ENCODE data around the gene THADA.

Gene THADA

DNA sequence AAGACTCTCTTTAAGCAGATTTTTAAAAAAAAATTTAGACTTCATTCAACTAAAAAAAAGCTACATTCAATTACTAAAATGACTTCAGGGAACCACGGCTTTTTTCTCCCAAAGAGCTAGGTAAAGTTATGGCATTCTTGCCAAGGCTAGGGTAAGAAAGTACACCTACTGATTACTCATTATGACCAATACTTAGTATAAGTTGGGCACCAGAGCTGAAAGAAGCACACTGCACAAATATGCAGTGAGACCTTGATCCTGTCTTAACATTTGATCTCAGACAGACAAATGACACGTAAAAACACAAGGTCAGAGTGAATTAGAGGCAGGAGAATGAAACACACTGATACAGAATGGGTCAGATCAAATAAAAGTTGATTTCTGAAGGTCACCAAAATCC lies 88.7 kb downstream of the THADA start:
- no peak for DNase-seq

DNA sequence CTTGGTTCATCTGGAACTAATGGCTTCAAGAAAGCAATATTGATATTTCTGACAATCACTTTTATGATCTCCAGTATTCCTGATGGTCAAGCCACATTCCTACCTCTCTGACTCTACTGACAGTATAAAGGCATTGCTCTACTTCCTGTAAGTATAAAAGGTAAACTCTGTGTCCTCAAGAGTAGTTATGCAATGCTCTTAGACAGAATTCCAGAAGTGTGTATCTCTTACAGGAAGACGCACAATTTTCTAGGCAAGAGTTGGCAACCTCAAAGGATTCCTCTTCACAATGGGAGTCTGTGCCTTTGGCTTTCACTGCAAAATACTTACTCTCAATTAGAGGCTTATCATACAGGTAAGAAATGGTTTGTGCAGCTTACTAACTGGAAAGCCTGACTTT lies 100.1 kb downstream of the THADA start:
- DNase-seq = no peak

DNA sequence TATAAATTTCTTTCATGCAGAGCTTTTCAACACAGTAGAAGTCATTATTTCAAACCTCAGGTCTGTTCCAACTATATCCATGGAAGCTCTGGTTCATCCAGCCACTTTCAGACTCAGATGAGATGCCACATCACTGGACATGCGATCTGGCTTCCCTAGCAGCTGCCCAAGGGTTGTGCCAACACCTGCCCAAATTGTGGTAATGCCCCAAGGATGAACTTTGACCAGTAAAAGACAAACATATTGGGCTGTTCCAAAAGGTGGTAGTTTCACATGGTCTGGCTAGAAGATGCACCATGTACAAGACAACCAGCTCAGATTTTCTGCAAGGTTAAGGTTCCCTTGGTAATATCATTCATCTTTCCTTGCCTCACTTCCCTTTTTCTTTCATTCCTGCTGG lies 101.9 kb downstream of the THADA start:
- DNase-seq = no peak

DNA sequence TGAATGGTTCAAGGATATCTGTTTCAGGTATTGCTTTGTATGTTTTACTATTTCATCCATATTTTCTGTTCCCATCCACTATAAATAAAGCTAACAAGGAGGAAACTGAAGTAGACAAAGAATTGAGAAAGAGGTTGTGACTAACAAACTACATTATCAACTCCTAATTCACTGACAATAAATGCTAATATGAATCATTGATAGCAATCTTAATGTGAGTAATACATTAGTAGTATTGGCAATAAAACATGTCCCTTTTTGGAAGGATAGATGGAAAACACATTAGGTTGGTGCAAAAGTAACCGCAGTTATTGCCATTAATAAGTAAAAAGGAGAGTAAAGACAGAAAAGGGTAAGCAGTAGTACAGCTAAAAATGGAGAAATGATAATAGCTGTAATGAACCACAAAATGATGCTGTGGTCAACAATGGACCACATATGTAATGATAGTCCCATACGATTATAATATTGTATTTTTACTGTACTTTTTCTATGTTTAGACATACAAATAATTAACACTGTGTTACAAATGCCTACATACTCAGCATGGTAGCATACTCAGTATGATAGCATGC lies 104.7 kb downstream of the THADA start:
- DNase-seq = no peak

DNA sequence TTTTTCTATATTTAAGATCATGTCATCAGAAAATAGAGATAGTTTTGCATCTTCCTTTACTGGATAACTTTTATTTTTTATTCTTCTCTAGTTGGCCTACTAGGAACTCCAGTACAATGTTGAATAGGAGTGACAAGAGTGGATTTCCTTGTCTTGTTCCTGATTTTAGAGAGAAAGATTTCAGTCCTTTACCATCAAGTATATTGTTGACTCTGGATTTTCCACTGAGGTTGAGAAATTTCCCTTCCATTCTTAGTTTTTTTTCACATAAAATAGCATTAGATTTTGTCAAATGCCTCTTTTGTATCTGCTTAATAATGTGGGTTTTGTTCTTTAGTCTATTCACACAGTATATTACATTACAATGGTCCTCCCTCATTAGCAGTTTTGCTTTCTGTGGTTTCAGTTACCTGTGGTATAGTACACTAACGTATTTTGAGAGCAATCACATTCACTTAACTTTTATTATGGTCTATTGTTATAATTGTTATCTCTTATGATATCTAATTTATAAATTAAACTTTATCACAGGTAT lies 105.5 kb downstream of the THADA start:
- DNase-seq = no peak

DNA sequence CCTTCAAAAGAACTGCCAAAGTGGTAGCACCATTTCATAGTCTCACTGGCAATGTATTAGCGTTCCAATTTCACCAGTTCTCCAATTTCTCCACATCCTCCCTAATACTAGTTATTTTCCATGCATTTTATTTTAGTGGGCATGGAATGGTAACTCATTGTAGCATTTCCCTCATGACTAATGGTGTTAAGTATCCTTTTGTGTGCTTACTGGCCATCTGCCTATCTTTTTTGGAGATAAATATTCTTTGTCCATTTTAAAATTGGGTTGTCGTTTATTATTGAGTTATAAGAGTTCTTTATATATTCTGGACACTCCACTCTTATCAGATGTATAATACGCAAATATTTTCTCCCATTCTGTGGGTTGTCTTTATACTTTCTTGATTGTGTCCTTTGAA lies 107.1 kb downstream of the THADA start:
- no peak for DNase-seq

DNA sequence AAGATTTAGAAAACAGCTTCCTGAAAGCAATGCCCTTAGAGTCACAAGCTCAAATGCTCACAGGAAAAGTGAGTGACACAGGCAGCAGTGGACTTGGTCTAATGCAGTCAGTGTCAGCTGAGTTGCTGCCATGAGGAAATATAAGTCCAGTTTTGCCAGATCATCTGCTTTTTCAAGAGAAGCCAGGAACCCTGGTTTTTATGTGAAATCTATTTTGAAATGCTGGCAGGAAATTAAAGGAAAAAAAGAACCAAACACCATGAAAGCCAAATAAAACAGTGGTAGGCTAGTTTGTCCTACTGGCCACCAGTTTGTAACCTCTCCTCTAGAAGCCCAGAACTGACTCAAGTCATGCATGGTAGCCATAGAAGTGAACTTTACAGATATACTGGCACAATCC lies 109.2 kb downstream of the THADA start:
- DNase-seq = no peak

DNA sequence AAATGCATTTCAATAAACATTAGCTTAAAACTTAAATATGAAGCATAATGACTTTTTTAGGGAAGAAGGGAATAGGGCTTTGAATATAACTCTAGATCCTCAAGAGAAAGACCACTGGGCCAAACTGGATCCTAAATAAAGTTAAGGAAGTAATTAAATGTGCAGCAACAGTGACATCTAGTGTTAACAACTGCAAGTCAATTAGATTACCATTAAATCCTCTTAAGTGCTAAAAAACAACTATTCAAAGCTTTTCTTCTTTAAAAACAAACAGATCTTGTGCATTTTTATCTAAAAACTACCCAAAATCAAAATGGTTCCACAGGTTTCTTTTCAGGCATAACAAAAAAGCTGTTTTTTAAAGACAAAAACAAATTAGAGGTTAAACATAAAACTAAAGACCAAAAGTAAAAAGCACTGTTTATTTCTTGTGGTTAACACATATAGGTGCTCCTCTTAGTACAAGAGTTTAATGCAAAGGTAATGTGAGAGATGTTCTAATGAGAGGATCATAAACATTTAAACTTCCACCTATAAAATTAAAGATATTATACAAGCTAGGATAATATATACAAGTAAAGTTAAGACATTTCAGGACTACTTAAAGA lies 111.4 kb downstream of the THADA start:
- peak; percentile 64 for DNase-seq

DNA sequence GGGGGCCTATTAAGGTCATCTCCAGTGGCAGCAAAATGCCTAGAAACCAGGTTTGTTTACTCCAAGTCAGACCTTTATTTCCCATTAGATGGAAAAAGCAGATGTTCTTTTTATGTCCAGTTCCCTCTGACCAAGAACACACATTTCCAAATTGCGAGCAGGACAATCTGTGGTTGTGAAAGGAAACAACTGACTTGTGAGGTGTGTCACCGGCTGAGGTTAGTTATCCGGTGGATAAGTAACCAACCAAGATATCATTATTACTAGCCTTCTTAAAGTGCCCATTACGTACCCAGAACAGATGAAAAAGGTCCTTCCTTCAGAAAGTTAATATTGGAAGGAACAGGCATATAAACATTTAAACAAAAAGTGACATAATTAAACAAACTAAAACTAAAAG lies 112.9 kb downstream of the THADA start:
- no peak for DNase-seq

DNA sequence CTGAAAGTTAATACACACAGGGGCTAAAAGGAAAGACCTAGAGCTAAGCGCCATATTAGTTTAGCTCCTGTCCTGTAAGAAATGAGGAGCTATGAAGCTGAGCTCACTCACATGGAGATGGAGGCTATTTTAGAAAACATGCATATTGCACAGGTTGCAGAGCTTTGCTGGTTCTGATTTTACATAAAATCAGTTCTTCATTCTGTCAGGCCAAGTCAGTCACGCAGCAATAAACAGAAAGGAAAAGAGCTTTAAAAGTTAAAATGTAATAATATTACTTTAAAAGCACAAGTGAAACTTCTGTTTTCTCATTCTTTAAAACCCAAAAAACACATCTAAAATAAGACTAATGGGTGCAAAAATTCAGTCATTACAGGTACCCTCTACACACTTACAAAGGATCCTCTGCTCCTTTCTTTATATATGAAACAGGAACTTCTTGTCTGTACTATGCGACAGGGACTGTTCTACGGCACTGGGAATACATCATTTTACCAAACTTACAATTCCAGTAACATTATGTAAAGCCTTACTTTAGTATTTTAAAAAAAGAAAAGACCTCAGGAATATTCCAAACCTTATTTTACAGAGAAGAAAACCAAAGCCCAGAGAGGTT lies 113.8 kb downstream of the THADA start:
- DNase-seq = no peak

DNA sequence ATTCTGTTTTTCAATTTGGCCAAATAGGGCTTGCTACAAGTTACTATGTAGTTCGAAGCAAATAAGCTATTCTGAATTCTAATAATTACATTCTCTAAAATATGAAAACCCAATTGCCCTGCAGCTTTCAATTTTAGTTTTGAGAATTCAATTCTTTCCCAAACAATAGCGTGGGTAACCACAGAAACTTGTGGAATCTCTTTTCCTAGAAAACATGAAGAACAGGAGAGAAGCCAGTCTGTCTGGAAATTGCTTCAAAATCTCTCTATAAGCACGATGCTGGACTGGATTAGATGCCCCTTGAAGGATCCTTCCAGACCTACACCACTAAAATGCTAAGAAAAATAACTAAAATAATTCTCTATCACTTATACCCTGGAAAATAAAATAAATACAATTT lies 115.0 kb downstream of the THADA start:
- DNase-seq = no peak

DNA sequence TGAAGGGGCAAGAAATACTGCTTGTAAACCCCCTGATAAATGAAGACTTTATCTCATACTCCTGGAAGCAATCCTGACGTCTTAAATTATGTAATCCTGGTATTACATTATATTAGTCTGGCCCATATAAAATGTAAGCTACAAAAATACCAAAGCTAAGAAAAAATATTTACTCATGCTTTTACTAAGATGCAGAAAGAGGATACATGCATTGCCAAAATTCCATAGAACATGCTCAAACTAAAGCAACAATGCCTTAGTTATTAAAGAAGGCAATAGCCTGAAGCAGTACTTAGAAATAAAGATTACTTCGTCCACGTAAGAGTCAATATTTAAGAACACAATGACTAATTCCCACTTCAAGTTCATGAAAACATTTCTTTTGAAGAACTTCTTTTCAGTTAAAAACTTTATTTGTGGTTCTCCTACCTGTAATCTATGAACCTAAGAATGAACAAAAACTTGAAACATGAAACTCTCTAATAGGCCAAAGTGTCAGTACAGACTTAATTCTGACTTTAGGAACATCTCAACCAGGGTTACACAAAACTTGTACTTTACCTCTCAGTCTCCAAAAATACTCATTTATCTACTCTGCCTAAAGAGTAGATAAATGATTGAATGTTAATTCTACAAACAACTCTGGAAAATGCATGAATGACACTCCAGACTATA lies 117.3 kb downstream of the THADA start:
- peak; percentile 15 for DNase-seq

DNA sequence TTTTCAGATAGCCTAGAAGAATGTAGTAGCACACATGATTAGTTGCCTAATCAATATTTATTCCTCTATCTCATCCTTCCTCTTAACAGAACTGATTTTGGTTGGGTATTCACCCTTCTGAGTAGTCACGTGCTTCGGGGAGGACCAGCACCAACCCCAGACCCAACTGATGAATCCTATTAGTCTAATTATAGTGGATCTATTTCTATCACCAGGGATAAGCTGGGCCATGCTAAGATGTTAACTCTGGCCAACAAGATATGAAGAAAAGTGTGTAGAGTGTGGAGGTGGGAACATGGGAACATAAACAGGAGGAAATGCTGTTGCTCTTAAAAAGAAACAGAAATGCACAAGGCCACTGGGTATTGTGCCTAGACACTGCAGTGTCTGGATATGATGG lies 119.9 kb downstream of the THADA start:
- DNase-seq = no peak

DNA sequence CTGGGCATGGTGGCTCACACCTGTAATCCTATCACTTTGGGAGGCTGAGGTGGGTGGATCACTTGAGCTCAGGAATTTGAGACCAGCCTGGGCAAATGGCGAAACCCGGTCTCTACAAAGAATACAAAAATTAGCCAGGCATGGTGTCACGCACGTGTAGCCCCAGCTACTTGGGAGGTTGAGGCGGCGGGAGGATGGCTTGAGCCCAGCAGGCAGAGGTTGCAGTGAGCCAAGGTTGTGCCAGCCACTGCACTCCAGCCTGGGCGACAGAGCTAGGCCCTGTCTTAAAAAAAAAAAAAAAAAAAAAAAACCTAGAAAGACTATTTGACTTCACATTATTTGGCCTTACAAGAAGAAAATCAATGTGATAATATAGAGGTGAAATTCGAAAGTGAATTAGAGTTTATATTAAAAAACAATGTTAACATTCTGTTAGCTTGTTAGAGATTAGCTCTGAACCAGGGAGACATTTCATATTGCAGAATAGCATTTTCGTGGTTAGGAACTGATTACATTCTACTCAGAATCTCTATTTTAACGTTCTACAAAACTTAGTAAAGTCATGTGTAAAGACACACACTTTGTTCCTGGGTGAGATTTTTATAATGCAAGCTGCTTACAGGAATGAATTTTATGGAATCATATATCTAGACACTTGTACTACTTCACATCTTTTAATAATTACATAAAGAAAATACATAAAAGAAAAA lies 120.5 kb downstream of the THADA start:
- DNase-seq = no peak

DNA sequence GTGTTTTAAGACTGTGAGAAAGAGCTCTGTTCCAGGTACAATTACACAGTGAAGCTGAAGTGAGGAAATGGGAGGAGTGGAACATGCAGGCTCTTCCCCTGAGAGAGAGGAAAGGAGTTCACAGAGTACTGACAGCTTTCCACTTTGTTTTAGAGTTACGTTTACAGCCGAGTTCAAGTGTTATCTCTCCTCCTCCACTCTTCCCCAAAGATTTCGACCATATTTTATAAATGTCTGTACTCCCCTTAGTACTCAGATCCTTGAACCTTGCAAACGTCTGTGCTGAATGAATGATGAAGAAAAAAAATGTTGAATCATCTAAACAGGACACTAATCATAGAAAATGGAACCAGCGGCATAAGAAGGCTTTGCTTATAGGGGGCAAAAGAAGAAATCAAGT lies 121.6 kb downstream of the THADA start:
- no peak for DNase-seq

DNA sequence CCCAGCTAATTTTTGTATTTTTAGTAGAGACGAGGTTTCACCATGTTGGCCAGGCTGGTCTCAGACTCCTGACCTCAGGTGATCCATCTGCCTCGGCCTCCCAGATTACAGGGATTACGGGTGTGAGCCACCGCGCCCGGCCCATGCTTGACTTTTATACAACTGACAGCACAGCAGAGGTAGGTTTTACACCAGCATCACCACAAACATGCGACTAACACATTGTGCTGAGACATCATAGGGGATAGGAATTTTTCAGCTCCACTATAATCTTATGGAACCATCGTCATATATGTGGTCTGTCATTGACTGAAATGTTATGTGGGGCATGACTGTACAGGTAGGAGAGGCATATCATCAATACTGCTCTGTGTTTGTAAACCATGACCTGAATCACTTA lies 122.1 kb downstream of the THADA start:
- DNase-seq = no peak

DNA sequence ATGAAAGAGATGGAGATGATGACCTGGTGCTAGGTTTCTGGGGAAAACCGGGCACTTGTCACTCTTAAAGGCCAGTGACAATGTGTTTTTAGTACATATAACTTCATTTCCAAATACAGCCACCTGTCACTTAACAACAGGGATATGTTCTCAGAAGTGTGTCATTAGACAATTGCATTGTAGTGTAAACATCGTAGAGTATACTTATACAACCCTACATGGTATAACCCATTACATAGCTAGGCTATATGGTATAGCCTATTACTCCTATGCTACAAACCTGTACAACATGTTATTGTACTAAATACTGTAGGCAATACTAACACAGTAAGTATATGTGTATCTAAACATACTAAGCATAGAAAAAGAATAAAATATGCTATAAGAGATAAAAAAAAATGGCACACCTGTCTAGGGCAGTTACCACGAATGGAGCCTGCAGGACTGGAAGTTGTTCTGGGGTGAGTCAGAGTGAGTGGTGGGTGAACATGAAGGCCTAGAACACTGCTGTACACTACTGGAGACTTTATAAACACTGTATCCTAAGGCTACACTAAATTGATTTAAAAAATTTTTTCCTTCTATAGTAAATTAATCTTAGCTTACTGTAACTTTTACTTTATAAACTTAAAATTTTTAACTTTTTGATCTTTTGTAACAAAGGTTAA lies 123.2 kb downstream of the THADA start:
- no peak for DNase-seq

DNA sequence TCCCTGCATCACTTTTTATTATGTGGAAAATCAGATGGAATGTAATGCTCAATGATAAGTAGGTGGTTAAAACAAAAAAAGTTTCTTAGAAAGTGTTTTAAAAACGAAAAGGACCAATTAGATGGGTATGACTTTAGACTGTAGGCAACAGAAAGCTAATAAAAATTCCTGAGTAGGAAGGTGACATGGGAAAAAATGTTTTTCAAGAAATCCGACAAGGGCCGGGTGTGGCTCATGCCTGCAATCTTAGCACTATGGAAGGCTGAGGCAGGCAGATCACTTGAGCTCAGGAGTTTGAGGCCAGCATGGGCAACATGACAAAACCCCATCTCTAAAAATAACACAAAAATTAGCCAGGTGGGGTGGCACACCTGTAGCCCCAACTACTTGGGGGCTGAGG lies 126.1 kb downstream of the THADA start:
- no peak for DNase-seq

DNA sequence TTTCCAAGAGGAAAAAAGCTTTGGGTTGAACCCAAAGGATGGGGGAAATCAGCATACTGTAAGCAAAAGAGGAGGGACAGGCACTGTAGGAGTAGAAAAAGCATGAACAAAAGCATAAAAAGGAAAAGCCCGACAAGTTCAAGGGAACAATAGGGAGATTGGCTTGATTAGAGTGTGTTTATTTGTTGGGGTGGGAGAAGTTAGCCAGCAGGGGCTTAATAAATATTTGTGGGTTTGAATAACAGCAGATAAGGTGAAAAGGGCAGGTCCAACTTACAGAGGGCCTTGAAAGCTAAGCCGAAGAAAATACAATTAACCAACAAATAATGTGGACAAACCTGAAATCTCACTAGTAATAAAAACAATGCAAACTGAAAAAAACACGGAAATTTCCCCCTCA lies 126.7 kb downstream of the THADA start:
- DNase-seq = no peak

DNA sequence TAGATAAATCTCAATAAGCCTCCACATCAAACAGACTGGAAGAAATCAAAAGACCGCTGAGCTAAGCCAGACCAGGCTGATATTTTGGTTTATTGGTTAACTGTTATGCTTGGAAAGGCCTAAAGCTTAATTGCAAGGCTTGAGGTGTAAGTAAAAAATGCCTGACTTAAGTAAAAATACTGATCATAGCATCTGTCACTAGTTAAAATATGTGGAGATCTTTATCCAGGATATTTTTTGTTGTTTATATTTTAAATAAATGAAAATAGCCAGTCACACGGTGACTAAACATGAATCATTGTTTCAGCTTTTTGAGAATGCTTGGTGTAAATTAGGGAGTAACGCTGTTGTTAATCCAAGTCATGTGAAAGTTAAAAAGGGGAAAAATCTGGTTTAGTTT lies 127.9 kb downstream of the THADA start:
- no peak for DNase-seq

DNA sequence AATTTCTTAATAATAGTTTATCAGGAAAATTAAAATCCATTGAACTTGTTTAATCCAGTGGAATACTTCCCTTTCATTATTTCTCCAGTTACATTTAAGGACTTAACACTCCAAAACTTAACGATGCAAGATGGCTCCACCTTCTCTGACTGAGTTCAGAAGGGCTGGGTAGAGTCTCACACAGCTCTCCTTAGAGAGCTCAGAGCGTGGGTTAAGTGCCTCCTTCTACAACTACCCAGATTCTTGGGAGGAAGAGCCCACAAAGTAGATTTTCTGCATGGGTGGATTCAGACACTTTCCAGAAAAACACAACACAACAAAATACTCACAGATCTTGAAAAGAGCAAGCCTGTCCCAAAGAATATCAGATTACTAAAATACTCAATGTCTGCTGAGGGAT lies 130.6 kb downstream of the THADA start:
- no peak for DNase-seq

DNA sequence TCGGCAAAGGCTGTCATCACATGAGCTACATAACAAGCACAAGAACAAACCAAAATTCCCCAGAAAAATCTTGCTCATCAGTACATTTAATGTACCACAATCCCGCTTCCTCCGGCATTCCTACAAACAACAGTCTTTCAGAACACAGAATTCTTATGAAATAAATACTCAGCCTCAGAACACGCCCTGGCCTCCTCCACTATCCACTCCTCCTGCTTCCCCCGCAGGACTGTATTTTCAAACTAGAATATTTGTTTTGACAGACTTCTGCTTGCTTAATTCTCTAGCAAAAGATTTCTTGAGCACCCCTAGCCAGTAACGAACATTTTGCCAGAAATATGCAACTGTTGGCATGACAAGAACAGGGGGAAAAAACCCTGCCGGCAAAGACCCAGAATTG lies 131.2 kb downstream of the THADA start:
- DNase-seq = no peak

Data from amniotic stem cell (primary cell).